Right lobe of liver (tissue), 4 donors: ENCODE measurements around the gene PCBP4.

Experiments used
- CTCF ChIP-seq, 4 donors: fragments of 200-600 bp in 3 of 4; fragments of 450-650 bp in 1 of 4; IDR thresholded peaks; one replicate each; pipeline versions ENCODE4 v1.5.1 to v1.8.0; 2016 to 2022; ENCODE audit warnings: antibody characterized with exemption in 4 of 4, mild to moderate bottlenecking in 2 of 4
- POLR2A ChIP-seq: fragments of 450-650 bp; IDR thresholded peaks from one replicate; pipeline ENCODE4 v1.6.1; 2017; ENCODE audit warnings: antibody characterized with exemption, mild to moderate bottlenecking
- donor health status: DM: no; HTN: no; CAD: no.
- donor health status: DM: no; HTN: no; CAD: no.
- donor health status: DM: no; HTN: yes; CAD: no.

GRCh38 chr3:51934139-51934850, 33.0 kb downstream of the PCBP4 start:
- no peak for TF ChIP-seq CTCF (IDR thresholded peaks at IDR 0.05)
- TF ChIP-seq POLR2A = no peak
